GM11168 (cell line): ENCODE results near the gene TMEM63B.

Experiments used
- in situ Hi-C: fragments of 300-500 bp; cut with MboI; formaldehyde crosslinking; loops from one replicate; pipeline ENCODE4 v1.12.0; 2022; ENCODE audit warnings: low sequenced_read_pairs; ENCODE audit not compliant: unreplicated experiment

Gene TMEM63B

GRCh38 chr6:44127186-44128019 lies at the start of gene TMEM63B, which contains the start of gene MRPL14:
TSS of gene TMEM63B (plus strand) at chr6:44127554. CDS start at chr6:44134585, 7,031 bp downstream.
TSS of gene MRPL14 (minus strand) at chr6:44127452. CDS start at chr6:44116611, 10,841 bp downstream.
- in situ Hi-C loops: no loop called here

- in situ Hi-C loops: loop anchor here (25.0 kb wide), 1 partner anchor 416 kb away; no protein-coding TSS in a partner anchor
Measured at GRCh38 chr6:44078219-44078826, 49.0 kb upstream of the TMEM63B start.

GRCh38 chr6:44078827-44079671 lies 48.3 kb upstream of the TMEM63B start:
- in situ Hi-C loops: loop anchor here (25.0 kb wide), 1 partner anchor 417 kb away; no protein-coding TSS in a partner anchor

- in situ Hi-C loops: loop anchor here (25.0 kb wide), 1 partner anchor 417 kb away; no protein-coding TSS in a partner anchor
Measured at GRCh38 chr6:44079672-44080071, 47.7 kb upstream of the TMEM63B start.

GRCh38 chr6:44080561-44081521 lies 46.5 kb upstream of the TMEM63B start:
- in situ Hi-C loops: loop anchor here (25.0 kb wide), 1 partner anchor 419 kb away; no protein-coding TSS in a partner anchor

- in situ Hi-C loops: loop anchor here (25.0 kb wide), 1 partner anchor 419 kb away; no protein-coding TSS in a partner anchor
Measured at GRCh38 chr6:44081753-44082152, 45.6 kb upstream of the TMEM63B start.

GRCh38 chr6:44082872-44083321 lies 44.5 kb upstream of the TMEM63B start:
- in situ Hi-C loops: loop anchor here (25.0 kb wide), 1 partner anchor 421 kb away; no protein-coding TSS in a partner anchor

- in situ Hi-C loops: loop anchor here (5.0 to 25.0 kb wide), 2 partner anchors 307 to 422 kb away; no protein-coding TSS in a partner anchor
Measured at GRCh38 chr6:44084231-44085014, 42.9 kb upstream of the TMEM63B start.

- in situ Hi-C loops: loop anchor here (5.0 to 25.0 kb wide), 2 partner anchors 308 to 423 kb away; no protein-coding TSS in a partner anchor
Measured at GRCh38 chr6:44085219-44085618, 42.1 kb upstream of the TMEM63B start.

- in situ Hi-C loops: loop anchor here (5.0 to 25.0 kb wide), 2 partner anchors 310 to 425 kb away; no protein-coding TSS in a partner anchor
Measured at GRCh38 chr6:44086931-44087574, 40.3 kb upstream of the TMEM63B start.

- in situ Hi-C loops: loop anchor here (5.0 to 25.0 kb wide), 2 partner anchors 310 to 425 kb away; no protein-coding TSS in a partner anchor
Measured at GRCh38 chr6:44087623-44088022, 39.7 kb upstream of the TMEM63B start.

- in situ Hi-C loops: loop anchor here (5.0 to 25.0 kb wide), 2 partner anchors 312 to 427 kb away; no protein-coding TSS in a partner anchor
Measured at GRCh38 chr6:44088827-44089590, 38.3 kb upstream of the TMEM63B start.

- in situ Hi-C loops: loop anchor here (25.0 kb wide), 1 partner anchor 428 kb away; no protein-coding TSS in a partner anchor
Measured at GRCh38 chr6:44090465-44090864, 36.9 kb upstream of the TMEM63B start.

GRCh38 chr6:44091356-44091755 lies 36.0 kb upstream of the TMEM63B start:
- in situ Hi-C loops: loop anchor here (25.0 kb wide), 1 partner anchor 429 kb away; no protein-coding TSS in a partner anchor

- in situ Hi-C loops: loop anchor here (25.0 kb wide), 1 partner anchor 430 kb away; no protein-coding TSS in a partner anchor
Measured at GRCh38 chr6:44091981-44092884, 35.1 kb upstream of the TMEM63B start.
